ENCODE results near the gene LDLR.
A peak's percentile ranks its signal among the peaks of the same experiment; 100 is the strongest.
"Not testable (repeated sequence)": the region's sequence is repeated elsewhere in the genome, so short reads cannot be mapped to it uniquely, and the experiment has no call there.

The LDLR gene

GRCh38 chr19:11151181-11151580 is 61.9 kb downstream of the LDLR start:
- DNase-seq (ENCODE audit: low read depth in 2 of 2): peak; percentile 29 to 46
- TF ChIP-seq CTCF (IDR thresholded peaks at IDR 0.05; ENCODE audit: low read depth, low read length): no peak
- H3K4me3 ChIP-seq (replicated peaks in 1 of 2; ENCODE audit: low read depth in 2 of 2, low read length in 2 of 2): no peak overlapping the region

GRCh38 chr19:11152318-11153062 is 63.2 kb downstream of the LDLR start:
- H3K4me3 ChIP-seq (replicated peaks in 1 of 2; ENCODE audit: low read depth in 2 of 2, low read length in 2 of 2): no peak overlapping the region
- TF ChIP-seq CTCF (IDR thresholded peaks at IDR 0.05; ENCODE audit: low read depth, low read length): no peak
- DNase-seq (ENCODE audit: low read depth in 2 of 2): peak; percentile 83 to 95

GRCh38 chr19:11154683-11155047 is 65.4 kb downstream of the LDLR start:
- H3K4me3 ChIP-seq (replicated peaks in 1 of 2; ENCODE audit: low read depth in 2 of 2, low read length in 2 of 2): peak overlapping the region in 1 of 2 donors; percentile 97
- no peak for TF ChIP-seq CTCF (IDR thresholded peaks at IDR 0.05; ENCODE audit: low read depth, low read length)
- no peak for DNase-seq (ENCODE audit: low read depth in 2 of 2)

GRCh38 chr19:11155373-11156120 is 66.3 kb downstream of the LDLR start, which contains the start of gene SPC24:
Gene SPC24 (minus strand): TSS chr19:11155782. CDS start chr19:11155776, 6 bp downstream.
- peak within 1 kb of the TSS; percentile 70 to 97 for H3K4me3 ChIP-seq (replicated peaks in 1 of 2; ENCODE audit: low read depth in 2 of 2, low read length in 2 of 2)
- DNase-seq (ENCODE audit: low read depth in 2 of 2): peak; percentile 99
- no peak for TF ChIP-seq CTCF (IDR thresholded peaks at IDR 0.05; ENCODE audit: low read depth, low read length)

GRCh38 chr19:11159598-11160439 is 70.6 kb downstream of the LDLR start:
- TF ChIP-seq CTCF (IDR thresholded peaks at IDR 0.05; ENCODE audit: low read depth, low read length): no peak
- H3K4me3 ChIP-seq (replicated peaks in 1 of 2; ENCODE audit: low read depth in 2 of 2, low read length in 2 of 2): no peak overlapping the region
- peak in 1 of 2 donors; percentile 87 for DNase-seq (ENCODE audit: low read depth in 2 of 2)

- not testable (repeated sequence) for DNase-seq (ENCODE audit: low read depth in 2 of 2); H3K4me3 ChIP-seq (replicated peaks in 1 of 2; ENCODE audit: low read depth in 2 of 2, low read length in 2 of 2)
Observed at GRCh38 chr19:11160440-11160768, 71.1 kb downstream of the LDLR start.

GRCh38 chr19:11164296-11164695 is 75.0 kb downstream of the LDLR start:
- TF ChIP-seq CTCF (IDR thresholded peaks at IDR 0.05; ENCODE audit: low read depth, low read length): no peak
- peak in 1 of 2 donors; percentile 43 for DNase-seq (ENCODE audit: low read depth in 2 of 2)
- peak overlapping the region in 1 of 2 donors; percentile 6 for H3K4me3 ChIP-seq (replicated peaks in 1 of 2; ENCODE audit: low read depth in 2 of 2, low read length in 2 of 2)
